ENCODE measurements around the gene CR2. TPM values are rescaled to one million over a fixed set of nuclear protein-coding genes. Genes with fewer than 3 reads are reported as not detected.

The CR2 gene
- total RNA-seq, 1 experiment from 2014 or later = 1.8 TPM

DNA sequence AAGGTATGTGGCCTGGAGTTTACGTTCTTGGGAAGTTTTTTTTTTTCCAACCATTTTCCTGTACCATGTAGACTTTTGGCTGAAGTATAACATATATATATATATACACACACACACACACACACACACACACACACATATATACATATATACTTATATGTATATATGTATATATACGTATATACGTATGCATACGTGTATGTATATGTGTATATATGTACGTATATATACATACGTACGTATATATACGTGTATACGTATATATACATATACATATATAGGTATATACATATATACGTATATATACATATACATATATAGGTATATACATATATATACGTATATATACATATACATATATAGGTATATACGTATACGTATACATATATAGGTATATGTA lies 60.8 kb downstream of the CR2 start:
- H3K27me3 ChIP-seq (ENCODE audit: insufficient read depth, low read length) = no peaks in the 10 kb centered on the region
- H2BK15ac ChIP-seq (ENCODE audit: low read depth, low read length) = no peak overlapping the region
- no peak overlapping the region for H3K27ac Mint-ChIP-seq
- no peak overlapping the region for H3K9ac ChIP-seq (ENCODE audit: extremely low read depth, insufficient read length, low read length)
- H3K4me1 Mint-ChIP-seq = peaks cover 4 to 6% of the 10 kb centered on the region in 2 experiments; a peak in 2 of 4 replicates
- H3K4me2 ChIP-seq (ENCODE audit: insufficient read depth, insufficient read length, low read length) = no peak overlapping the region
- H3K36me3 Mint-ChIP-seq (ENCODE audit: insufficient read depth in 1 of 3, low read depth in 3 of 3) = peaks cover 0 to 4% (median 0%) of the 10 kb centered on the region in 3 experiments; a peak in 1 of 7 replicates
- no CpG with 5 or more reads among the region's 13 CpGs for WGBS (ENCODE audit: extremely low coverage, insufficient read length, low lambda C conversion rate)
- no peak overlapping the region for H2AFZ ChIP-seq (ENCODE audit: low read length)
- H3K9me3 ChIP-seq (ENCODE audit: control insufficient read depth, low read depth, low read length) = no peaks in the 10 kb centered on the region
- H3K56ac ChIP-seq (ENCODE audit: insufficient read length, low read depth, low read length) = no peak overlapping the region
- no peak overlapping the region for H4K8ac ChIP-seq (replicated peaks; ENCODE audit: insufficient read length, low read depth, low read length)
- no peak overlapping the region for H2BK5ac ChIP-seq (ENCODE audit: insufficient read length, low read length)
- H3K79me1 ChIP-seq (ENCODE audit: insufficient read depth, low read depth, low read length, poor library complexity, severe bottlenecking) = no peaks in the 10 kb centered on the region
- no peaks in the 10 kb centered on the region for H3K4me1 ChIP-seq (ENCODE audit: insufficient read depth, low read length)
- no peak overlapping the region for H3K18ac ChIP-seq (ENCODE audit: insufficient read length, low read depth, low read length)
- no peak overlapping the region for H3K4ac ChIP-seq (ENCODE audit: low read depth, low read length)
- no peaks in the 10 kb centered on the region; a peak in 1 of 5 replicates for H3K9me3 Mint-ChIP-seq
- DNase-seq = no peak
- no peak overlapping the region for H3T11ph ChIP-seq (ENCODE audit: low read length)
- H3K79me2 ChIP-seq (ENCODE audit: insufficient read depth, low read length) = no peaks in the 10 kb centered on the region
- no peak for TF ChIP-seq CTCF (conservative IDR thresholded peaks at IDR 0.05)
- H4K91ac ChIP-seq (ENCODE audit: insufficient read length, low read depth, low read length) = no peak overlapping the region
- no peak overlapping the region for H3K23ac ChIP-seq (ENCODE audit: insufficient read length, low read depth, low read length)
- H3K4me3 Mint-ChIP-seq = no peak overlapping the region
- no peaks in the 10 kb centered on the region for H4K20me1 ChIP-seq (ENCODE audit: control insufficient read depth, insufficient read depth, insufficient read length)
- no peak overlapping the region for H4K5ac ChIP-seq (ENCODE audit: insufficient read length, low read depth, low read length)
- H3K27me3 Mint-ChIP-seq (ENCODE audit: low read depth) = peaks cover under 1% of the 10 kb centered on the region; the same call in 1 of the 2 replicates
- H2AK5ac ChIP-seq (ENCODE audit: insufficient read length, low read length) = no peak overlapping the region
- H2BK12ac ChIP-seq (ENCODE audit: insufficient read length, low read depth, low read length) = no peak overlapping the region
- H3K14ac ChIP-seq (ENCODE audit: insufficient read depth, low read length) = no peak overlapping the region
- H2BK20ac ChIP-seq (ENCODE audit: low read depth, low read length, poor library complexity, severe bottlenecking) = no peak overlapping the region
- H3K27ac ChIP-seq (ENCODE audit: insufficient read length, low read depth, low read length) = no peak overlapping the region
- H3K23me2 ChIP-seq (ENCODE audit: insufficient read length, low read depth, low read length, poor library complexity, severe bottlenecking) = no peaks in the 10 kb centered on the region
- H2BK120ac ChIP-seq (ENCODE audit: low read depth, low read length, poor library complexity, severe bottlenecking) = no peak overlapping the region

All from H9 (cell line).